HG03457 (cell line): ENCODE results near the gene TBCD.

Experiments
- ATAC-seq: cut with Tn5 transposase; IDR thresholded peaks from one replicate; pipeline ENCODE4 v1.9.1; 2021; ENCODE audit warnings: moderate number of reproducible peaks; ENCODE audit not compliant: unreplicated experiment

The TBCD gene

DNA sequence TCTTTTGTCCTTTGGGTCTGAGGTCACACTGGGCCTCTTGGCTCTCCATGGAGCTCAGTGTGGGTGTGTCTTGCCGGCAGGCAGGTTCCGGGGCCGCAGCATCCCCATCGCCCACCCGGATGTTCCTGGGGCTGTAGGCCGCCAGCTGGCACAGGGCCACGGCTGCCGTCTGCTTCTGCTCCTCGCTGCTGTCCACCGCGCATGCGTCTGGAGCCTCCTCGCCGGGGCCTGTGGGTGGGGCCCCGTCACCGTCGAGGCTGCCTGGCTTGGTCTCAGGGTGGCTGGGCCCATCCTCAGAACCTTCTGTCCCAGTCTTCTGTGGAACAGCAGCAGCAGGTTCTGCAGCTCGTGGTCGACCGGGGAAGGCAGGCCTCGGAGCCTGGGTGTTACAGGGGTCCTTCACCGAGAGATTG, 78.4 kb downstream of the TBCD start:
- ATAC-seq = no peak

GRCh38 chr17:82831041-82831817, 79.4 kb downstream of the TBCD start:
- ATAC-seq = no peak

- no peak for ATAC-seq
Measured at GRCh38 chr17:82831818-82832200, 79.9 kb downstream of the TBCD start.

- no peak for ATAC-seq
Measured at GRCh38 chr17:82832411-82832810, 80.5 kb downstream of the TBCD start.

GRCh38 chr17:82832881-82833475, 81.1 kb downstream of the TBCD start:
- ATAC-seq = no peak

- no peak for ATAC-seq
Measured at GRCh38 chr17:82835122-82835521, 83.3 kb downstream of the TBCD start.

GRCh38 chr17:82835766-82836512, 84.1 kb downstream of the TBCD start:
- no peak for ATAC-seq

DNA sequence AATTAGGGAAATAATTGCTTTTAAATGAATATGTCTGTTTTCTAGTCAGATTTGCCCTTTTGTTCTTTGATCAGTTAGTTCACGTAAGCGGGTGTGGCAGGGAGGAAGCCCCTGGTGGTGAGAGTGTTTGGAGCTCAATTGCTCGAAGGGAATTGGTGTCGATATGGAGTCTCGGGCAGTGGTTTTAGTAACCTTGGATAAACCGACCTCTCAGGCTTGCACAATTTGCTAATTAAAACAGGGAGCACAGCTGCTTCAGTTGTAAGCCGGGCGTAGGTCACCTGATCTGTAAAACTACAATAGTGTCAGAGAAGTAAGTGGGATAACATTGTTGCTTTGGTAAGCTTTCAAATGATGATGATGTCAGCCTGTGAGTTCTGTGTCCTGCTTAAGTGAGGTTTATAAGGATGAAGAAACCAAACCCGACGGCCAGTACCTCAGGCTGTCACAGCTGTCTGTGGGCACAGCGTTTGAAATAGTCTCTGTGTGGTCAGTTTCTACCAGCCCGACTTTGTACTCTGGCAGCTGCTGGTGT, 85.0 kb downstream of the TBCD start:
- no peak for ATAC-seq

GRCh38 chr17:82837586-82838320, 85.9 kb downstream of the TBCD start:
- no peak for ATAC-seq

- no peak for ATAC-seq
Measured at GRCh38 chr17:82838386-82839063, 86.7 kb downstream of the TBCD start.

DNA sequence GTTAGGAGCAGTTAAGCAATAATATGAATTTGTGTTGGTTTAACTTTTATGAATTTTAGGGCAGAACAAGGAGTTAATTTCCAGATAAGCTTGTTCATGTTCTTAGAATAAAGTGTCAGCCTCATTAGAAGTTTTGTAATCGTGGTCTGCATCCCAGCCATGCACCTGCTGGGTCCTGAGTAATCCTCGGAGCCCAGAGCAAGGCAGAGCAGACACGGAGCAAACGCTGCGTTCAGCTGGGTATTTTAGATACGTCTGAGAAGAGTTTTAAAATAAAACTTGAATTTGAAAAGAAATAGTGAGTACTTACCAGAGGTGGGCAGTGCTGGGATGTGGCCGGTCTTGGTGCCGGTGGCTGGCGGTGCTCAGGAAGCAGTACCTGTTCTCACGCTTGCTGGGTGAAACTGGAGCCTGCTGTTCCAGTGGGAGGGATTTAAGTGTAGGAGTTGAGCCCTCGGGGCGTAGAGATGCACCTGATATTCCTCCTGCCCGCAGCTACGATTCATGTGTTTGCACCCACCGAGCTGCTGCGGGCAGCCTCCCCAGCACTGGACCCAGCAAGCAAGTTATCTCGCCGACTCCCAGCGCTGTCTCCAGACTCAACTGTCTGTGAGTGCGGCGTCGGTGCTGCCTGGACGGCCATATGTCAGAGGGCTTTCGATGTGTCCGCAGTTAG, 87.9 kb downstream of the TBCD start, which contains the start of gene ZNF750:
Gene ZNF750, minus strand, starts transcription at position 406 of the 676 bp plus-strand sequence. CDS start 7,568 bp downstream, outside the sequence.
- no peak for ATAC-seq

DNA sequence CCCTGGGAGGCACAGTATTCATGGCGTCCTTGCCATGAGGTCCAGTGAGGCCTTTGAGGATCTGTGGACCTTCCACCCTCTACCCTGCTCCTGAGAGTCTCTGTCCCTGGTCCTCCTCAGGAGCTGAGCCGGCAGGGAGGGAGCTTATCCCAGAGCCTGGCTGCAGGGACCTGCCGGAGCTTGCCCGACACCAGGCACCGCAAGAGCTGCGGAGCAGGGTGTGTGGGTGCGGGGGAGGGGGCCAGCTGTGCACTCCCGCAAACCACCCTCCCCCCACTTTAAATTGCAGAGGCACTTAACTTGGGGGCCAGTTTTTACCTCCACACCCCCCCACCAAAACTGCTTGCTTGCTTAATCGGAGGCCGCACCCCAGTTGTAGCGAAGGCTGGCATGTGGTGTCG, 88.6 kb downstream of the TBCD start:
- ATAC-seq = no peak

GRCh38 chr17:82841921-82842596, 90.2 kb downstream of the TBCD start:
- ATAC-seq = no peak

DNA sequence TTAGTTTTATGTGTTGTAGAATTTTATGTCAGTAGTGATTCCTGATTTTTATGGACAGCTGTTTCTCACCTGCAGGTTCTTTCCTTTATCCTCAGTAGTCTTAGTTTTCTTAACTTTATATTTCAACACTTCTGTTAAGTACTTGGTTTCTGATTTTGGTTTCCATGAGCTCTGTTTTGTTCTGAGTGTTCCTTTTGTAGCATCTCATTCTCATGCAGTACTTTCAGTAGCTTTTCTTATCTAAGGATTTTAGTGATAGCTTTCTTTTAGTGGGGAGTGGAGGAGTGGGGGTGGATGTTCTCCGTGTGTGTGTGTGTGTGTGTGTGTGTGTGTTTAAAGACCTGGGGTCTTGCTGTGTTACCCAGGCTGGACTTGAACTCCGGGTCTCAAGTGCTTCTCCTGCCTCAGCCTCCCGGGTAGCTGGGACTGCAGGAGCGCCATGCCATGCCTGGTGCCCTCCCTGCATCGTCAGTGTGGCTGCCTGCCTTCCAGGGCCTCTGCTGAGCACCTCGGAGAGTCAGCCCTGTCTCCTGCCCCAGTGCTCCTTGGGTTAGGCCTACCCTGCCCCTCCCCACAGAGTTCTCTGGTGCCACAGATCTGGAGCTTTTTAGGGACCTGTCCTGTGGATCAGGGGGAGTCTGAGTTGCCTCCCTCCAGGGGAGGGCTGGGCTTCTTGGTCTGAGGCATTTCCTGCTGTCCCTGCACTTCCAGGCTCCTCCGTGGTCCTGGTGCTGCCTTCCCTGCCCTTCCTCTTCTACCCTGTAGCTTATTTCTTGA, 92.2 kb downstream of the TBCD start:
- no peak for ATAC-seq

- ATAC-seq = no peak
Measured at GRCh38 chr17:82844796-82845162, 92.9 kb downstream of the TBCD start.

- ATAC-seq = no peak
Measured at GRCh38 chr17:82845163-82845807, 93.4 kb downstream of the TBCD start.

- ATAC-seq = no peak
Measured at GRCh38 chr17:82846061-82846691, 94.3 kb downstream of the TBCD start.
